Dedifferentiated amniotic fluid mesenchymal stem cell (primary cell): ENCODE data around the gene NUMB.

ENCODE experiments used
- DNase-seq: peaks from one replicate; pipeline ENCODE4 v3.0.0-alpha.2; 2016; ENCODE audit errors: extremely low spot score

Gene NUMB

GRCh38 chr14:73289729-73290128, 168.6 kb downstream of the NUMB start:
- DNase-seq: no peak

DNA sequence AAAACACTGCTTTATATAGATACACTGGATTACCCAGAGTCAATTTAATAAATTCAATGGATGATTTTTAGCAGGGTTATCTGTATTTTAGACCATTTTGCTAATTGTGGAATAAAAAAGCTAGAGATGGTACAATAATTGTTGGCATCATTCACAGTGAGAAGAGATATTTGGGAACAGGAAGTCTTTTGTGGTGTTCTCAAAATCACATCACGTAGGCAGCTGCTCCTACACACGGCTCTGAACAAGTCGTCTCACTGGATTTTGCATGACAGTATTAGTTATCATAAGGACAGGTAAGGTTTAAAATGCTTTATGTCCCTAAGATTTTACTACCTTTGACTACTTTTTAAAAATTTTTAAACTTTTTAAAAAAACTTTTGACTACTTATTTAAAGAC, 169.0 kb downstream of the NUMB start:
- DNase-seq: no peak

DNA sequence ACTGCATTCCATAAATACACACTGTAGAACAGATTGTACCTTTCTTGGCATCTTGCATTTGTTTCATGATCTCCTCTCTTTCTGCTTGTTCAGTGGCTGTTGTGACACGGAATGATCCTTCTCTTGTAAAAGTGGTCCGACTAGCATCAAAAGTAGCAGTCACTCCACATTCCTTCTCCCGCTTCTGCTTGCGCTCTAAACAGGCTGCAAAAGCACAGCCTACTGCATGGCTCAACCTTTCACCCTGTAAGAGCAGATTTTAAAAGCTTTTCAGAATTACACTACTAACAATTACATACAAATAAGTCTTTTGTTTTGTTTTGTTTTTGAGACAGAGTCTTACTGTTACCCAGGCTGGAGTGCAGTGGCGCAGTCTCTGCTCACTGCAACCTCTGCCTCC, 171.3 kb downstream of the NUMB start:
- no peak for DNase-seq

- no peak for DNase-seq
Observed at GRCh38 chr14:73286598-73286997, 171.7 kb downstream of the NUMB start.

- no peak for DNase-seq
Observed at GRCh38 chr14:73285979-73286378, 172.4 kb downstream of the NUMB start.

DNA sequence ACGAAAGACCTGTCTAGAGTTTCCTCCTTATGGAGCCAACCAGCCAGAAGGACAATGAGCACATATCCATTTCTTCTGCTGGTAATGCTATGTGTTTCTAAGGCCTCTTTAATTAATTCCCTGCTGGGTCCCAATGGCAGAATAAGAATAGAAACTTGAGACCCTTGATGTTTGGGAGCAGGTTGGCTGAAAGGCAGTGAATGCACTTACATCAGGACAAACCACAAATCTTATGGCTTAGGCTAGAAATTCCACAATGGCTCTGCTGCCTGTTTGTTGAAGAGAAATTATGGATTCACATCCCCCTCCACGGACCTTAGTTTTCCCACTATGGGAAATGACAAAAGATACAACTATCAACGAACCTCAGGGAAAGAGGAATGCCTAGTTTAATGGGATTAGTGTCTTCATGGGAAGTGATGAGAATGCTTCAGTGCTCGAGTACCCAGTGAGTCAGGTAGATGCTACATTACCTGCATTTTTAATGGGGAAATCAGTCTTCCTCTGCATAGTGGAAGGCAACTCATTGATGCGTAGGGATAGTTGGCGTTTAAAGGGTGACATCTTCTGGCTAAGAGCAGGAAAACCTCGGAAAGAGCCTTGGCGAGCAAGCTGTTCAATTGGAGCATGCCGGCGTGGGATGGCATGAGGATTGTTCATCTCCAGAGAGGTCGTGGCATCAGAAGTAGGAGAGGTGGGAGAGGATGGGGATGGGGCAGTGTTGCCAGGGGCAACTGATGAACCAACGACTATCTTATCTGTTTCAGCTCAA, 174.6 kb downstream of the NUMB start:
- DNase-seq: no peak

DNA sequence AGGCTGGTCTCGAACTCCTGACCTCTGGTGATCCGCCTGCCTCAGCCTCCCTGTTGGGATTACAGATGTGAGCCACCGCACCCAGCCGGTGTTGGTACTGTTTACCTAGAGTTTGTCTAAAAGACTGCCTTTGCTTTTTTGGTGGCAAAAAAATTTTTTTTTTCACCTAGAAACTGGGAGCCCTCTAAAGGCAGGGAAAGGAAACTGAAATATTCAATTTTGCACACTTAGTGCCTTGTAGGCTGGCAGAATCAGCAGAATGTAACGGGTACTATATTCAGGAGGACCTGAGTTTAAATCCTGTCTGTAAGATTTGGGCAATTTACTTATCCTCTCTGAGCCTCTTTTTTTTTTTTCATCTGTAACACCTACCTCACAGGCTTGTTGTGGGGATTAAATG, 177.4 kb downstream of the NUMB start:
- DNase-seq: no peak

DNA sequence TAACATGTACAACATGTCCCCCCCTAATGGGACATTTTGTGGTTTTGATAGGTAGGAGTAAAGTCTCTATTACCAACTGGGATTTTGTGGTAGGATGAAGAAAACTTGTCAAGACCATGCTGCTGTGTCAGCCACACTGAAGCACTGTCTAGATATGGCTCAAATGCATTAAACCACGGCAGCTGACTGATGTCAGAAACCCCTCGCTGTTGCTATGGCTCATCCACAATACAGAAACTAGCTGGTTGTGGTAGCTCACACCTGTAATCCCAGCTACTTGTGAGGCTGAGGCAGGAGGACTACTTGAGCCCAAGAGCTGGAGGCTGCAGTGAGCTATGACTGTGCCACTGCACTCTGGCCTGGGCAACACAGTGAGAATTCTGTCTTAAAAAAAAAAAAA, 181.0 kb downstream of the NUMB start:
- no peak for DNase-seq

DNA sequence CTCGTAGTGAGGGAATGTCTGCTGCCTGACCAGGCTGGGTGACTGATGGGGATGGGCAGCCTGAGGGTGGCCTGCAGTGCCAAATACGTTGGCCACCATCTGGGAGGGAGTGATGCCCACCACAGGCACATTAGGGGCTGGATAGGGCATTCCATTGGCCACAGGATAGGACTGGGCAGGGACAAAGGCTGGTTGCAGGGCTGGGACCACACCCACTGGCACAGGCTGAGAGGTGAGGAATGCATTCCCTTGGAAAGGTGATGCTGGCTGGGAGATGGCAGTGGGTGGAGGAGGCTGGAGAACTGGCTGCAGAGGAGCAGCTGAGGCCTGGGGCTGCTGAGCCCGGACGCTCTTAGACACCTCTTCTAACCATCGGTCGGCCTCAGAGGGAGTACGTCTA, 181.5 kb downstream of the NUMB start:
- no peak for DNase-seq

DNA sequence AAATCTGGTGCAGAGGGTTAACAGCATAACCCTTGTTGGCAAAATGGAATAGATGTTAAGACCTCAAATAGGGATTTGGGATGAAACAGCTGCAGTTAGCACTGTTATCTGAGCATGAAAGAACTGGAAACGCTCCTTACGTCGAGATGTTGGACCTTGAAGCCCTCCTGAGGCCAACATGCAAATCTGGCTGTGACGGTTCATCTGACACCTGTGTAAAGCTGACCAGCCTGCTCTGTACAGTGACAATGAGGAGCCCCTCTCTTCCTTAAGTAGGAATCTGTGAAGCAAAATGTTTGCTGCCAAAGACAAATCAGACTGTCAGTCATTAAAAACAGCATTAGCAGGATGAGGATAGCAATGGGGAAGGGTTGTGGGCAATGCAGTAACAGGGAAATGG, 184.5 kb downstream of the NUMB start:
- DNase-seq: no peak

GRCh38 chr14:73272393-73272792, 186.0 kb downstream of the NUMB start:
- no peak for DNase-seq

DNA sequence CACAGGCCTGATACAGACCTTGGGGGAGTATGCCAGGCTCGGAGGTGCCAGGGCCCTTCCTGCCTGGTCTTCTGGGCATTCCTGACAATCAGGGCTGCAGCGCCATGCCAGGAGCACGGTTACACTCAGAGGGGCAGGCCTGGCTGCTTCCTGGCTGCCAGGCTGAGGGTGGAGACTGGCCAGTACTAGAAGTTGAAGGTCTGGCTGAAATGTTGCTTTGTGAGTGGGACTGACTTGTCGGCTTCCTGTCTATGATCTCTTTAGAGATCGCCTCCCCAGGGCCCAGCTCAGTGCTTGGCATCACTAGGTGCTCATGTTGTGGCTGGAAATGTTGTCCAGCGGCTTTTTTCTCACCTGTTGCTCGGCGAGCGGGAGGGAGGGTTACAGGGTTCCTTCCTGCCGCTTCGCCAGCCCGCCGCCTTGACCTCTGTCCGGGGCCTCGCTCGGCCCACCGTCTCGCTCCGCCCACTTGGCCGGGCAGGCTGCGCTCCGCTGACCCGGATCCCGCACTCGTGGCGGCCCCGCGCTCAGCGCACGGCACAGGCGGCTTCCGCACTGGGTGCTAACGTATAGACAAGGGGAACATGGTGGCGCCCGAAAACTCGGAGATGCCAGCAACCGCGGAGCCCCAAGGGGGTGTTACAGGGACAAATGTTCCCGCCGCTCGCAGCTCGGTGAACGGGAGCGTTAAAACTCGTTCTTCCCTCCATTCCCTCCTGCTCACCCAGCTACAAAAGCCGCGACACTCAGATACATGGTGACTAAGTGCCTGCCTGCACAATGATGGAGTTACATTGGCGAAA, 188.4 kb downstream of the NUMB start:
- DNase-seq: no peak

DNA sequence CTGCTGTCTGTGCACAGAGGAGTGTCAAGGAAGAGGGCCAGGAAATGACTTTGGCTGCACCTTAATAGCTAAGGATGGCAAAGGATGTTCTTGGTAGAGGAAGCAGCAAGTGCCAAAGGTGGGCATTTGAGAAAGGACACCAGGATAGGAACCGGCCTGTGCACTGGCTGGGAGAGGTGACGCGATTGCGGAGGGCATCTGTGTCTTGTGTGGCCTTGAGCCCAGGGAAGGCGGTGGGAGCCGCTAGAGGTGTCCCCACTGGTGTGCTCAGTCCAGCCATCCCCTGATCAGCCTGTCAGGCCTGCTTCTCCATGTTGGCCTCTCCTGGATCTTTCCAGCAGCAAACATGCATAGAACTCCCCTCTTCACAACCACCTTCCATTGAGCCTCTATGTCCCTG, 190.9 kb downstream of the NUMB start:
- DNase-seq: no peak

GRCh38 chr14:73266317-73266716, 192.0 kb downstream of the NUMB start:
- no peak for DNase-seq

DNA sequence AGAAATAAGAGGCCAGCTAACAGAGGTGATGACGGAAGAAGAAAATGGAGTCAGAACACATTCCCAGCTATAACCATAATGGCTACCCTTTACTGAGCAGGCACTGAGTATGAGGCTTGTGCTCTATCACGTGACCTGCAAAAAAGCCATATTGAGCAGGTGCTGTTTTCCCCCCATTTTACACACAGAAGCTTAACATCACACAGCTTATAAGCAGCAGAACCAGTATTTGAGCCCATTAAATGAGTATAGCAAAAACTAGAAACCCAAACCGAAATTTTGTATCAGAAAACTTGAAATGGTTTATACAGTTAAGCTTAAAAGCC, 192.7 kb downstream of the NUMB start:
- no peak for DNase-seq

DNA sequence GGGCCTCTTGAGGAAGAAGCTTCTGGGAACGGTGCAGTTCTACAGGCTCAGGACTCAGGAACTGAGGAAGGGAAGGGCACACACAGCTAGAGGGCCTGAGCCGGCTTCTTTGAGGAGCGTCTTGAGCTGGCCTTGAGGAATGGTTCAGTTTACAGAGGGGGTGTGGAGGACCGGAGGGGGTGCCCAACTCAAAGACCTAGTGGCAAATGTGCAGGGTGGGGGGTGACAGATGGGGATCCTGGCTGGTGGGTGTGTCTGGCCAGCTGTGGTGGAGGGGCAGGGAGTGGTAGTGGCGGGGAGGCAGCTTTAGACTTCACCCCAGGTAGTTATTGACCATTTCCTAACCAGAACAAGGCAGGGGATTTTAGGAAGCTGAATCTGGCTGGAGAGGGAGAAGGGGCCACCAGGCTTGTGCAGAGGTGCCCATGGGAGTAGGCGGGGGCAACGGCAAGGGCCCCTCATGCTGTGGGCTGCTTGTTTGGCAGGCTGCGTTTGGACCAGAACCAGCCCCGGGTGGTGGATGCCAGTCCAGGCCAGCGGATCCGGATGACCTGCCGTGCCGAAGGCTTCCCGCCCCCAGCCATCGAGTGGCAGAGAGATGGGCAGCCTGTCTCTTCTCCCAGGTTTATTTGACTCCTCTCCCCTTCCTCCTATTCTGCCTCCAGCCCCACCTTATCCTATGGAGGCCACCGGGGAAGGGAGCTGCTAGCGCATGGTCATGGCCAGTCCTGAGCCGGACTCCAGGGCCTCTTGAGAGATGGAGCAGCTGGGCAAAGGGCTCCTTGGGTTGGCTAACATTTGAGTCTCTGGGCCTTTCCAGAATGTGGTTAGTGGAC, 193.2 kb downstream of the NUMB start:
- no peak for DNase-seq

- DNase-seq: no peak
Observed at GRCh38 chr14:73264080-73264884, 194.1 kb downstream of the NUMB start.

DNA sequence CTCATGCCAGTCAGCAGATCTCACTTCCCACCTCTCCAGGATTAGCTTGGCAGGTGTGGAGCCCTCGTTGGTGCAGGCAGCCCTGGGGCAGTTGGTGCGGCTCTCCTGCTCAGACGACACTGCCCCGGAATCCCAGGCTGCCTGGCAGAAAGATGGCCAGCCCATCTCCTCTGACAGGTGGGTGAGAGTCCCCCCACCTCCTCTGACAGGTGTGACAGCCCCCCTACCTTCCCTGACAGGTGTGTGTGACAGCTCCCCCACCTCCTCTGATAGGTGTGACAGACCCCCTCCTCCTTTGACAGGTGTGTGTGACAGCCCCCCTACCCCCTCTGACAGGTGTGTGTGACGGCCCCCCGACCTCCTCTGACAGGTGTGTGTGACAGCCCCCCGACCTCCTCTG, 194.7 kb downstream of the NUMB start:
- no peak for DNase-seq

DNA sequence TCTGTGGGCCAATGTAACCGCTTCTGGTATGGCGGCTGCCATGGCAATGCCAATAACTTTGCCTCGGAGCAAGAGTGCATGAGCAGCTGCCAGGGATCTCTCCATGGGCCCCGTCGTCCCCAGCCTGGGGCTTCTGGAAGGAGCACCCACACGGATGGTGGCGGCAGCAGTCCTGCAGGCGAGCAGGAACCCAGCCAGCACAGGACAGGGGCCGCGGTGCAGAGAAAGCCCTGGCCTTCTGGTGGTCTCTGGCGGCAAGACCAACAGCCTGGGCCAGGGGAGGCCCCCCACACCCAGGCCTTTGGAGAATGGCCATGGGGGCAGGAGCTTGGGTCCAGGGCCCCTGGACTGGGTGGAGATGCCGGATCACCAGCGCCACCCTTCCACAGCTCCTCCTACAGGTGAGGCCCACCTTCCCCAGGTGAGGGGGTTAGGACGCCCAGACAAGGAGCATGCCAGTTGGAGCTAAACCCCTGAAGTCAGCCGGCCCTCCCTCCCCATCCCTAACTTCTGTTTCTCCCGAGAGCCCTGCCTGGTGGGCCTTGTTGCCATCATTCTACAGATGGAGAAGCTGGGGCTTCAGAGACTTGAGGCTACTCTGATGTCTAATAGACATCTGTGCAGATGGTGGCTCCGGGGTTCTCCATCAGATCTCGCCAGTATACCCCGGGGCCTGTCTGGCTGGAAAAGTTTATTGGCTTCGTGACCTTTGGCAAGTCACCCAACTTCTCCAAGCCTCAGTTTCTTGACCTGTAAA, 195.7 kb downstream of the NUMB start:
- DNase-seq: no peak

- no peak for DNase-seq
Observed at GRCh38 chr14:73261520-73262426, 196.6 kb downstream of the NUMB start.
